ENCODE results near the gene ANKFN1. TPM values are rescaled to one million over a fixed set of nuclear protein-coding genes. Genes with fewer than 3 reads are reported as not detected.

Gene ANKFN1
- total RNA-seq, 2 donors from 2014 or later, result 3.0 to 7.3 TPM

DNA sequence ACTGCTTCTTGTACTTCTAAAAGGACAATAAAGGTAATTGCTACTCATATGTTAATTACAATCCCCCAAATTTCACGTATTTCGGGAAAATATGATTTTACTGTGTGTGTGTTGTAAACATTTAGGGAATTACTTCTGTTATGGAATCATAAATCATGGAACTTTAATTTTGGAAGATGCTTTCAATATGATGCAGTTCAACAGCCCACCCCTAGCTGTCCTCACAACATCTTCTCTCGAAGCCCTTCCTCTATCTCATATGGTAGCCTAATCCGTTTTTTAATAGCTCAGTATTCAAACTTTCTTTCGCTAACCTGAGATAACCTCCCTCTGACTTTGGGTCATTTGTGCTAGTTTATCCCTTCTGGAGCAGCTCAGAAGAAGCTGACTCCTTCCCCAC is 78.4 kb downstream of the ANKFN1 start:
- Histone ChIP-seq H3K9me3 (no peaks in the 10 kb centered on the region), H3K27me3 (replicated peaks; ENCODE audit: insufficient read depth) (no peaks in the 10 kb centered on the region), H3K36me3 (no peaks in the 10 kb centered on the region), H3K4me3 (no peak overlapping the region), H3K4me1 (replicated peaks) (no peaks in the 10 kb centered on the region), H3K27ac (no peak overlapping the region)
- TF ChIP-seq POLR2AphosphoS5 (IDR thresholded peaks at IDR 0.05) (no peak), POLR2A (IDR thresholded peaks at IDR 0.05) (no peak)
- TF ChIP-seq, protein P1, sequence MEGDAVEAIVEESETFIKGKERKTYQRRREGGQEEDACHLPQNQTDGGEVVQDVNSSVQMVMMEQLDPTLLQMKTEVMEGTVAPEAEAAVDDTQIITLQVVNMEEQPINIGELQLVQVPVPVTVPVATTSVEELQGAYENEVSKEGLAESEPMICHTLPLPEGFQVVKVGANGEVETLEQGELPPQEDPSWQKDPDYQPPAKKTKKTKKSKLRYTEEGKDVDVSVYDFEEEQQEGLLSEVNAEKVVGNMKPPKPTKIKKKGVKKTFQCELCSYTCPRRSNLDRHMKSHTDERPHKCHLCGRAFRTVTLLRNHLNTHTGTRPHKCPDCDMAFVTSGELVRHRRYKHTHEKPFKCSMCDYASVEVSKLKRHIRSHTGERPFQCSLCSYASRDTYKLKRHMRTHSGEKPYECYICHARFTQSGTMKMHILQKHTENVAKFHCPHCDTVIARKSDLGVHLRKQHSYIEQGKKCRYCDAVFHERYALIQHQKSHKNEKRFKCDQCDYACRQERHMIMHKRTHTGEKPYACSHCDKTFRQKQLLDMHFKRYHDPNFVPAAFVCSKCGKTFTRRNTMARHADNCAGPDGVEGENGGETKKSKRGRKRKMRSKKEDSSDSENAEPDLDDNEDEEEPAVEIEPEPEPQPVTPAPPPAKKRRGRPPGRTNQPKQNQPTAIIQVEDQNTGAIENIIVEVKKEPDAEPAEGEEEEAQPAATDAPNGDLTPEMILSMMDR (IDR thresholded peaks at IDR 0.05), result no peak
- DNase-seq (ENCODE audit: low spot score), result no peak
- intact Hi-C loops (cut with DNase I), result no loop called here
- WGBS, result 78% methylated on average over 5 of the region's 5 CpGs

DNA sequence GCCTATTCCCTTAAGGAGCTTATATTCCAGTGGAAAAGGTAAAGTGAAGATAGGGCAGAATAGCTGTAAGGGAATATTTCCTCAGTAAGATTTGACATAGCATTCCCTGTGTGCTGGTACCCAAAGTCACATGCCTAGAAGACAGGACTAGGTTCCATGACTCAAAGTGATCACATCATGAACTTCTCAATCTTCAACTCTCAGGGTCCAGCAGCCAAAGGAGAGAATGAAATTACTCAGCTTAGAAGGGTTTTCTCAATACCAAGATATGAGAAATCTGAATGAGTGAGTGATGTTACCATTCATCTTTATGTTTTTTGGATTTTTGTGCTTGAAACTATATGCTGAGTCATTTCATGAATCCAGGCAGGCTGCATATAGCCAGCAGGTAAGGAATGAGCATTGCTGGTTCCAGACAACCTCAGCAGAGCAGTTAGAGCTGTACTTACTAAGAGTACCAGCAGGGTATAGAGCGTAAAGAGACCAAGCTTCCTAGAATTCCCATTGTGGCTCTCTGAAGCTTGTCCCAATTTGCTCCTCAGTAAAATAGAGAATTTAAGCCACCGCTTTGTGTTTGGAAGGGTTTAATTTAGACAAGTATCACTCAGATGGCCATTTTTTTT is 91.1 kb downstream of the ANKFN1 start:
- H3K4me3 ChIP-seq, result no peak overlapping the region
- no peaks in the 10 kb centered on the region for H3K27me3 ChIP-seq (replicated peaks; ENCODE audit: insufficient read depth)
- TF ChIP-seq POLR2AphosphoS5 (IDR thresholded peaks at IDR 0.05) (no peak), POLR2A (IDR thresholded peaks at IDR 0.05) (no peak)
- TF ChIP-seq, protein P1 (IDR thresholded peaks at IDR 0.05), result no peak
- no peak for DNase-seq (ENCODE audit: low spot score)
- 89% methylated on average over 2 of the region's 2 CpGs for WGBS
- intact Hi-C loops (cut with DNase I), result no loop called here
- H3K4me1 ChIP-seq (replicated peaks), result no peaks in the 10 kb centered on the region
- H3K36me3 ChIP-seq, result no peaks in the 10 kb centered on the region
- no peak overlapping the region for H3K27ac ChIP-seq
- H3K9me3 ChIP-seq, result no peaks in the 10 kb centered on the region

DNA sequence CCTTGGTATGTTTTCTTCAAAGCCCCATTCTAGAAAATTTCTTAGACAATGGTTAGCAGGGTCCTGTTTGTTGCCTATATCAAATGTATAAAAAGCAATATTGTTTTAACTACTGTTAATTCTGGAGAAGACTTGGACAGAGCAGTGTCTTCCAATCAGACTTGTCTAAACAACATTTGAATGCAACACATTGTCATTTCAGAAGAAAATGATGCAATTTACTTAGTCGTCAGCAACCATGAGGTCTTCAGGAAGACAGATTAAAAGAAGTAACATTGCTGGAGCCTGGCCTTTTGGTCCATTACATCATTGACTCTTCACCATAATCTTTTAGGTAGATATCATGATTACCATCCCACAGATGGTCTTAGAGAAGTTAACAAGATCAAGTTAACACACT is 94.5 kb downstream of the ANKFN1 start:
- Histone ChIP-seq H3K36me3 (no peaks in the 10 kb centered on the region), H3K9me3 (no peaks in the 10 kb centered on the region), H3K27me3 (replicated peaks; ENCODE audit: insufficient read depth) (no peaks in the 10 kb centered on the region), H3K4me3 (no peak overlapping the region), H3K27ac (no peak overlapping the region), H3K4me1 (replicated peaks) (no peaks in the 10 kb centered on the region)
- WGBS, result 83% methylated on average over 1 of the region's 1 CpG
- DNase-seq (ENCODE audit: low spot score), result no peak
- intact Hi-C loops (cut with DNase I), result no loop called here
- TF ChIP-seq POLR2AphosphoS5 (IDR thresholded peaks at IDR 0.05) (no peak), POLR2A (IDR thresholded peaks at IDR 0.05) (no peak)
- TF ChIP-seq, protein P1 (IDR thresholded peaks at IDR 0.05), result no peak

DNA sequence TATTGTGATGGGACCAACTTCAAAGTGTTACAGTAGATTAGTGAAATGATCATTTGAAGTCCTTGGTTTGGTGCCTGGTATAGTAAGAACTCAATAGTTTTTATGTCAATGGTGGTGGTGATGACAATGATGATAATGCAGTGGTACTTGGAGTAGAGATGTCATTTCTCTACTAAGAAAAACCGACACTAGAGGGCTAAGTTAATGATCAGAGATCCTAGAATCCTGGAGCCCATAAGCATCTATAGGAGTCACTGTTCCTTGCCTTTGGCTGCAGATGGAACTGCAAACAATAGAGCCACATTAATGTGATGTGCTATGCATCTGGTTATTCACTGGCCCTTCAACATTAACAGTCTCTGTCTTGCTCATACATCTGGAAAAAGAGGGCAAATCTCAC is 103.8 kb downstream of the ANKFN1 start:
- Histone ChIP-seq H3K4me3 (no peak overlapping the region), H3K4me1 (replicated peaks) (no peaks in the 10 kb centered on the region), H3K36me3 (no peaks in the 10 kb centered on the region), H3K9me3 (no peaks in the 10 kb centered on the region), H3K27ac (no peak overlapping the region), H3K27me3 (replicated peaks; ENCODE audit: insufficient read depth) (no peaks in the 10 kb centered on the region)
- TF ChIP-seq, protein P1 (IDR thresholded peaks at IDR 0.05), result no peak
- no peak for TF ChIP-seq POLR2A (IDR thresholded peaks at IDR 0.05)
- no peak for TF ChIP-seq POLR2AphosphoS5 (IDR thresholded peaks at IDR 0.05)
- 64% methylated on average over 1 of the region's 1 CpG for WGBS
- intact Hi-C loops (cut with DNase I), result no loop called here
- no peak for DNase-seq (ENCODE audit: low spot score)

DNA sequence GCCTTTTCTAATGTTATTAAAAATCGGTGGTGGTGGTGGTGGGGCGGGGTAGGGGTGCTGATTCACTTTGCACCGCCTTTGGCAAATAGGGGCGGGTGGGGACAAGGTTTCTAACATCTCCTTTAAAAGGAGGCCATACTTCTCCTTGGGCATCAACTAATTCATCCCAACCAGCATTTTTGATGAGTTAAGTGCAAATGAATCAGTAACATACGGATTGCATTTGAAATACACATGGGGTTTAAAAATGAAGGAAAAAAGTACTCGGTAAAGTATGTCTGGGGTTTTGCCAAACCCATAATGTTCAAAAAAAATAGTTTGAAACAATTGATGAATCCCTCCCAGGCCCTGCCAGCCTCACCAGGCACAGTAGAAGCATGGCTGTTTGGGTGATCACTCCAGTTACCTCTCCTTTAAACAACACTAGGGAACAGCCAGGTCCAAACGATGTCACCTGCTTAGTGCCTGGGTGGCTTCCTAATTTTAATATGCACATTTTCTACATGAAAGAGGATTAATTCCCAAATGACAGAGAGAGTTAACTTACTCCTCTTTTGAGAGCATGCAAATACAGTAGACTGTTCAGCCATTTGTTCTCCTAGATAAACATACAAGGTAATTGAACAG is 107.2 kb downstream of the ANKFN1 start:
- intact Hi-C loops (cut with DNase I), result no loop called here
- WGBS, result 79% methylated on average over 7 of the region's 7 CpGs
- Histone ChIP-seq H3K27me3 (replicated peaks; ENCODE audit: insufficient read depth) (no peaks in the 10 kb centered on the region), H3K27ac (no peak overlapping the region), H3K36me3 (no peaks in the 10 kb centered on the region), H3K4me3 (no peak overlapping the region), H3K9me3 (no peaks in the 10 kb centered on the region), H3K4me1 (replicated peaks) (no peaks in the 10 kb centered on the region)
- TF ChIP-seq POLR2AphosphoS5 (IDR thresholded peaks at IDR 0.05) (no peak), POLR2A (IDR thresholded peaks at IDR 0.05) (no peak)
- TF ChIP-seq, protein P1 (IDR thresholded peaks at IDR 0.05), result no peak
- no peak for DNase-seq (ENCODE audit: low spot score)
